ENCODE results near the gene C1orf167.
A peak's percentile ranks its signal among the peaks of the same experiment; 100 is the strongest.

C1orf167 gene

DNA sequence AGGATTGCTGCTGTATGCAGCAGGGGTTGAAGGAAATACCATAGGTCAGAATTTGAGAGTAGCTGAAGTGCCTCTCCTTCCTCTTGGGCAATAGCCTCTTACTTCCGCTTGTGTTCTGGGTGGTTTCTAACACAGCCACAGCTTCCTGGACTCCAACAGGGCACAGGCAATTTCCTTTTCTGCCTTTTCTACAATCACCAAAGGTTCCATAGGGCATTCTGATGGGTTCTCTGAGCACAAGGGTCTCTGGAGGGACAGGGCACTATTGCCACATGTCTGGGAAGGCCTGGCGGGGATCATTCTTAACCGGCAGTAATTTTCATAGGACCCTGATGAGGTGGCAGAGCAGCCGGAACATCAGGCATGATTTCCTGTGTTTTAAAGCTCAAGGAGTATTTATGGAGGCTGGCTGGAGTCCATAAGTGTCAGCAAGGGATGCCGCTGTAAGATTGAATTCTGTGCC, 31.5 kb upstream of the C1orf167 start:
- TF ChIP-seq, protein P1, sequence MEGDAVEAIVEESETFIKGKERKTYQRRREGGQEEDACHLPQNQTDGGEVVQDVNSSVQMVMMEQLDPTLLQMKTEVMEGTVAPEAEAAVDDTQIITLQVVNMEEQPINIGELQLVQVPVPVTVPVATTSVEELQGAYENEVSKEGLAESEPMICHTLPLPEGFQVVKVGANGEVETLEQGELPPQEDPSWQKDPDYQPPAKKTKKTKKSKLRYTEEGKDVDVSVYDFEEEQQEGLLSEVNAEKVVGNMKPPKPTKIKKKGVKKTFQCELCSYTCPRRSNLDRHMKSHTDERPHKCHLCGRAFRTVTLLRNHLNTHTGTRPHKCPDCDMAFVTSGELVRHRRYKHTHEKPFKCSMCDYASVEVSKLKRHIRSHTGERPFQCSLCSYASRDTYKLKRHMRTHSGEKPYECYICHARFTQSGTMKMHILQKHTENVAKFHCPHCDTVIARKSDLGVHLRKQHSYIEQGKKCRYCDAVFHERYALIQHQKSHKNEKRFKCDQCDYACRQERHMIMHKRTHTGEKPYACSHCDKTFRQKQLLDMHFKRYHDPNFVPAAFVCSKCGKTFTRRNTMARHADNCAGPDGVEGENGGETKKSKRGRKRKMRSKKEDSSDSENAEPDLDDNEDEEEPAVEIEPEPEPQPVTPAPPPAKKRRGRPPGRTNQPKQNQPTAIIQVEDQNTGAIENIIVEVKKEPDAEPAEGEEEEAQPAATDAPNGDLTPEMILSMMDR (IDR thresholded peaks at IDR 0.05; ENCODE audit: insufficient read depth, missing control alignments): no peak
- DNase-seq (ENCODE audit: insufficient read length, low spot score) (no peak), FAIRE-seq (no peak)

DNA sequence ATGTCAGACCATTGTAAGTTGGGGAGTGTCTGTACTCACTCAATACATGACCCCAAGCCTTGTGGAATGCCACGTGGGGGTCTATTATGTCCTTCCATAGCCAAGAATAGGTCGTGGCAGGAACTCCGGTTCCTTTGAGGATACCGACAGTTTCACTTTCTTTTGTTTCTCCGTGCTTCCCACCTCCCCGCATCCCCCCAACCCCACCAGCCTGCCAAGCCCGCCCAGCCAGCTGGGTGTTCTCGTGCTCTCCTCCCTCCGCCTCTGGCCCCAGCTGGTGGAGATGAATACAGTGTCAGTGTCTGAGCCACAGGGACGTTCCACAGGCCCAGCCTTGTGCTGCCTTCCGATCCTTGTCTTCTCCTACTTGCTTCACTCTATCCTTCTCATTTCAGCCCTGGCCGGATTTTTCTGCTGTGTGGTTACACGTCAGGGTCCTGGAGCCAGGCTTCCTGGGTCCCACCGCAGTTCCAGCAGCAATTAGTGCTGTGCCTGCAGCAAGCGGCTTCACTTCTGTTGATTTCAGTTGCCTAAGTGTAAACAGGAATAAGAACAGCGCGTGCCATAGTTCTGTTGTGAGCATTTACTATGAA, 30.2 kb upstream of the C1orf167 start:
- no peak for FAIRE-seq
- TF ChIP-seq, protein P1 (IDR thresholded peaks at IDR 0.05; ENCODE audit: insufficient read depth, missing control alignments): no peak
- no peak for DNase-seq (ENCODE audit: insufficient read length, low spot score)

DNA sequence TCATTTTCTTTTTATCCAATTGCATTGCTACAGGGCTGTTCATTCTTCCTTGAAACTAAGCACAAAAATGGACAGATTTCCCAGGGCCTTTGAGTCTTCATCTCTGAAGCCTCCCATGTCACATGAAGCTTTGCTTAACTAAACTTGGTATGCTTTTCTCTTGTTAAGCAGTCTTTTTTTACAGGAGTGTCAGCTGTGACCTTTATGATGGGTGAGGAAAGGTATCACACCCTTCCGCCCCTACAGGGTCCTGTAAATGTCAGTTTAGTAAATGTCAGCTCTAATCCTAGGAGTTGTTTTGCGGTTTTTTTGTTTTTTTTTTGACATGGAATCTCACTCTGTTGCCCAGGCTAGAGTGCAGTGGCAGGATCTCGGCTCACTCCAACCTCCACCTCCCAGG, 28.7 kb upstream of the C1orf167 start:
- FAIRE-seq: no peak
- TF ChIP-seq, protein P1 (IDR thresholded peaks at IDR 0.05; ENCODE audit: insufficient read depth, missing control alignments): no peak
- DNase-seq (ENCODE audit: insufficient read length, low spot score): no peak

DNA sequence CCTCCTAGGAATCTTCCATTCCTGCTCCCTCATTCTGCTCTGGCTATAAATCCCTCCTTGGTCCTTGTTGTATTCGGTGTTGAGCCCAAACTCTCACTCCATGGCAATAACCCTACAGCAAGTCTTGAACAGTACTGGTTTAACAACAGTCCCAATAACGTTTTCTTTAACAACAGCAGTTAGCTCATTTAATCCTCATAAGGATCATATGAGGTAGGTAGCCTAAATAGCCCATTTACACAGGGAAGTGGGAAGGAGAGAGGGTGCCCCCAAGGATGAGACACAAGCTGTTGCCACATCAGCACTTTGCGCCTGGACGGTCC, 26.5 kb upstream of the C1orf167 start:
- TF ChIP-seq, protein P1 (IDR thresholded peaks at IDR 0.05; ENCODE audit: insufficient read depth, missing control alignments): no peak
- no peak for FAIRE-seq
- no peak for DNase-seq (ENCODE audit: insufficient read length, low spot score)

DNA sequence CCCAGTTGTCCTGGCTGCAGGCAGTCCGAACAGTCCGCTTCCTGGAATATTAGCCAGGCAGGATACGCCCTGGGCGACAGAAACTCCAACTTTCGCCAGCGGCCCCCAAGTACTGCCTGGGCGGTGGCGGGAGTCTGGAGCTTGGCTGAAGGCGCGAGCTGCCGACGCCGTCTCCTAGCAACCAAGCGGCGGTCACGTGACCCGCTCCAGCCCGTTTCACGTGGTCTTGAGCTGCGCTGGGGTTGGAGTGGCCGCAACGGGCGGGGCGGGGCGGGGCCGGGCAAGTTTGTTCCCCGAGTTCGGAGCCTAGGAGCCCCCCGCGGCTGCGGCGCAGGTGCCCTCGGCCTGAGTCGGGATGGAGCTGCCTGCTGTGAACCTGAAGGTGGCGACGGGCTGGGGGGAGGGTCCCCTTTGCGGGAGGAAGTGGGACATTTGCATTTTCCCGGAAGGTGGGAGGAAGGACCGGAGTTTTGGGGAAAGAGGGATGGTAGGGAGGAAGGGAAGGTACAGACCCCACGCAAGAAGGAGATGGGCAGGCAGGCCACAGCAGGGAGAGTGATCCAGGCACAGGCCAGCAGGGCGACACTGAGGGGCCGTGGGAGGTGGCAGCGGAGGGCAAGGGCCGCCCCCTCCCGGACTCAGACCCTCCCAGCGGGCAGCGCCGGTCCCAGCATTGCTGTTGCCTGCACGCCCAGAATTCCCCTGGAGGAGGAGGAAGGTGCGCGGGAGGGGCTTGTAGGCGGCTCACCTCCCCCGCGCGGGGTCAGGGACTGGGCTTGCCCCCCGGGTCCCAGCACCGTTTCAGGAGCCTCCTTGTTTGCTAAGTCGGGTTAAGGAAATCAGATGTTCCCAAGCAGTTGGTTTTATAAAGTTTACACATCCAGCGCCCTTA, 25.9 kb upstream of the C1orf167 start, which contains the start of gene AGTRAP:
Gene AGTRAP (plus strand): TSS at position 283 of the 892 bp plus-strand sequence. CDS start 73 bp downstream, at position 356.
- DNase-seq (ENCODE audit: insufficient read length, low spot score): peak; percentile 77
- no peak for FAIRE-seq
- TF ChIP-seq, protein P1 (IDR thresholded peaks at IDR 0.05; ENCODE audit: insufficient read depth, missing control alignments): no peak

DNA sequence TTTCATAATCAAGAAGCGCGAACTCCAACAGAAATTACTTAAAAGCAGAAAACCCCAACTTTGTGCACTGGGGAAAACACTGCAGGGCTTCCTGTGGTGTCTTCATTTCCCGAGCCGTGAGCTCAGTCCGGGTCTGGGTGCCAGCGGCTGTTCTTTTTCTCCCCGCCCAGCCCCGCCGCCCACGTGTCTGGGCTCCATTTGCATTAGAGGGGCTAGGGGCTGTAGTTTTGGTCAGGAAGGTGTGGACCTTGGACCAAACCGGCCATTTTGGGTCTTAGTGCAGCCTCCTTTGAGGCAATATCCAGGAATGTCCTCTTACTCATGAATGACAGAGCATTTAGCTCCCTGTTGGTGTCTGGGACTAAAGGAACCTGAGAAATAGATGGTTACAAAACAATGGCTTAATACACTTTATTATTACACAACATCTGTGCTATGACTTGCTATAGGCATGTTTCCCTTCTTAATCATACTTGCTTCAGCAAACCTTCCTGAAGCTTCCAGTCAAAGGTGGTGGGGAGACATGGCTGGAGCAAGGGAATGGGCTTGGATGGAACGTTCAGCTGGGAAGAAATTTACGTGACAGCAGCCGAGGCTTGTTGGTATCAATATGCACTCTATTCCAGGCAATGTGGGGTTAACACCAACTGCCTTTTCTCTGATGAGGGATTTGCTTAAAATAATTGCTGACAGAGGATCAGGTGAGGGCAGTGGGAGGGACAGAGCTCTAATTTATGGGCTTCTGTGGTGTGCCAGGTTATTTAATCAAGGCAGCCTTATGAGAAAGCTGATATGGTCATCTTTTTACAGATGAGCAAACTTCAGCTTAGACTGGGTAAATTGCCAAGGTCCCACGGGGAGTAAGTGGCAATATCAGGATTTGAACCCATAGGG, 25.0 kb upstream of the C1orf167 start:
- no peak for FAIRE-seq
- no peak for DNase-seq (ENCODE audit: insufficient read length, low spot score)
- TF ChIP-seq, protein P1 (IDR thresholded peaks at IDR 0.05; ENCODE audit: insufficient read depth, missing control alignments): no peak
